GM21367 (cell line): ENCODE measurements around the gene MRPL44.

Source experiments
- ATAC-seq: cut with Tn5 transposase; IDR thresholded peaks from one replicate; pipeline ENCODE4 v1.9.1; 2021; ENCODE audit not compliant: unreplicated experiment

MRPL44 gene

DNA sequence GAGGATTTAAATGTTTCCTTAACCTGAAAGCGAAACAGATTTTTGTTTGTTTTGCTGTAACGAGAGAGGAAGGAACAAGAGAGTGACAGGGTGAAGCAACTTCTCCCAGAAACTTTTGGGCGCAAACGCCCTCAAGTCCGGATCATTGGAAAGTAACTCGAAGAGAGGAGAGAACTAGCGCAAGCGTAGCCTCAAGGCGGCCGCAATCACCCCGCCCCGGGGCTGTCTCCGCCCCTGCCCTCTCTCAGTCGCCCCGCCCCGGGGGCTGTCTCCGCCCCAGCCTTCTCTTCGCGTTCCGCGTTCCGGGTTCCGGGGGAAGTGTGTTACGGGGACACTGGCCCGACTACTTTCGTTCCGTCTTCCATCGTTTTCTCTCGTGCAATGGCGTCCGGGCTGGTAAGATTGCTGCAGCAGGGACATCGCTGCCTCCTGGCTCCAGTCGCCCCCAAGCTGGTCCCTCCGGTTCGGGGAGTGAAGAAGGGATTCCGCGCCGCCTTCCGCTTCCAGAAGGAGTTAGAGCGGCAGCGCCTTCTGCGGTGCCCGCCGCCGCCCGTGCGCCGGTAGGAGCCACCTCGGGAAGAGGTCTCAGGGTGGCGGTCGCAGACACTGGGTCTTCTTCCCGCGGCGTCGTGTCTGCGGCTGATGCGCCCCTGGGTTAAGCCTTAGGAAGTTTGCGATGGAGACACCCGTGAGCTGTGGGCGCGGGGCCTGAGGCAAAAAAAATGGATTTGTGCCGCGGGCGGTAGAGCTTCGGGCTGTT is at the start of gene MRPL44:
MRPL44 (plus strand) TSS at position 372 of the 760 bp plus-strand sequence; CDS start at position 382, 10 bp downstream.
- peak; percentile 83 for ATAC-seq

DNA sequence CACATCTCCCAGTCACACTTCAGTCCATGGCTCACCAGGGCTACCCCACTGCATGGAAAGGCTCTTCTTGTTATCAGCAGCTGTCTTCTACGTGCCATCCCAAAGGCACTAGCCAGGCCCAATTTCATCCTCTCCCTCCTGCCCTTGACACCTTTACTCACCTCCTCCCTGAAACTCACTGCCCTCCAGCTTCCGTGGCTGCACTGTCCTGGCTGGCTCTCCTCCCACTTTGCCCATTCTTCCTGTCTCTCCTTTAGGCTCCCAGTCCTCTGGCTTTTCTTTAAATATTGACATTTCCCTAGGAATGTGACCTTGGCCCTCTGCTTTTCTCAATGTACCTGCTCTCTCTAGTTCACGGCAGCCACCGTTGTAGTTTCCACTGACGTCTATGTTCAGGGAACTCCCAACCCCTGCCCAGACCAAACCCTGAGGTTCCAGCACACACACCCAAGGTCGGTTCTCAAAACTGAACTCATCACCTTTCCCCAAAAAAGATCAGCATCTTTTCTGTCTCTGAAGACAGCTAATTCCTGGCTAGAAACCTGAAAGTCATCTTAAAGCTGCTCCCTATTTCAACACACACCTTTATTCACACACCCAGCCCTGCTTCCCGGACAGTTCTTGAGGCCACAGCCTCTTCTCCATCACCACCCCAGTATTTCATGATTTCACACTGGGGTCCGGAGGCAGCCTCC is 48.8 kb upstream of the MRPL44 start:
- ATAC-seq, result no peak

DNA sequence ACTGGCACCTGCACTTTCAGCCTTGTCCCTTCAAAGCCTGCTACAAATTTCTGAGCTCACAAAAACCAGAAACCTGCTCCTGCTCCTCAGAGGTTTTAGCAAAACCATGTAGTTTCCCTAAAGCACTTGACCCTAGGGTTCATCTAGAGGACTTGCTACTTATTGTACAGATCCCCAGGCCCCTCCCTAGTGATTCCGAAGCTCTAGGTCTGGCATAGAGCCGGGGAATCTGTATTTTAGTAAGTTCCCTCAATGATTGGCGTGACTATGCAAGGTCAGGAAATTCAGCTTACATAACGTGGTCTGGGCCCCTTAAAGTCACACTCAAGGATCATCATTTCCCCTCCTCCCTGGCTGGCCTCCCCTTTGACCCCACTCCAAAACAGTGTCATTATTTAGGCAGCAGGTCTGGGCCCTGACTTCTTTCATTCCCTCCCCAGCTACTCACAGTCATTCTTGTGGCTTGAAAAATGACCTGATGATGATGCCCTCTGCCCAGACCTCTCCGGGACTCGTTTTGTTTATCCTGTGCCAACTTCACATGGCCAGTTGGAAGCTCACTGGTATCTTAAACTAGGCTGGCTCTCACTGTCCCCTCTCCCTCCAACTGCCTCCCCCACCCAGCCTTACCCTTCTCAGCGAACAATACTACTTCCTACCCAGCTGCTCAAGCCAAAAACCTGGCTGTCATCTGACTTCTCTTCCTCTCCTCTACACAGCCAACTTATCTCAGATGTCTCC is 48.1 kb upstream of the MRPL44 start:
- ATAC-seq, result no peak

DNA sequence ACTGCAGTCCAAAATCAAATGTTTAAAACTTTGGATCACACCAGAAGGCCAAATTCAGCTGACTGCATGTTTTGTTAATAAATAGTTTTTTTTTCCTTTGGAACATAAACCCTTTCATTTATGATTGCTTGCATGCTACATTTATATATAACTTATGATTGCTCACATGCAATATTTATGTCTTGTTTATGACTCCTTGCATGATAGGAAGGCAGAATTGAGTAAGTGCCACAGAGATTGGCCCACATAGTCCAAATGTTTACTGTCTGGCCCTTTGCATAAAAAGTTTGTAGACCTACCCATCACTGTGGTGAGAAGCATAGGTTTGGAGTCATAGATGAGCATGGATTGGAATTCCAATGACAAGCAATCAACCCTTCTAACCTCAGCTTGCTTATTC is 42.9 kb upstream of the MRPL44 start:
- no peak for ATAC-seq

DNA sequence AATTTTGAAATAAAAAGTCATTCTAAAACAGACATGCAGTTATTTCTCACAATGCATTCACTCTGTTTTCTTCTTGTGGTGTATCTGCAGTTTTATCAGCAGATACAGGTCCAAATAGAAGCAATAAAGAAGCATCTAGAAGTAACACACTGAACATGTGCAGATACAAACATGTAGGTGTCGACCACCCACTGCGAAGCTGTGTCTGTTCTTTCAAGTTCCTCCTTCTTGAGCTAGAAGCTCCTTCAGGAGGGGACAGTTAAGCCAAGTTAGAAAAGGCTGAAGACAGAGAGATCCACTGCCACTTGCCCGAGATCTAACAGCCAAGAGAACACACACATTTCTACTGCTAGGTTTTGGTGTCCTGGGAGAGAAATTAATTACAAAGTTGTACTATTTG is 42.2 kb upstream of the MRPL44 start:
- ATAC-seq, result no peak

DNA sequence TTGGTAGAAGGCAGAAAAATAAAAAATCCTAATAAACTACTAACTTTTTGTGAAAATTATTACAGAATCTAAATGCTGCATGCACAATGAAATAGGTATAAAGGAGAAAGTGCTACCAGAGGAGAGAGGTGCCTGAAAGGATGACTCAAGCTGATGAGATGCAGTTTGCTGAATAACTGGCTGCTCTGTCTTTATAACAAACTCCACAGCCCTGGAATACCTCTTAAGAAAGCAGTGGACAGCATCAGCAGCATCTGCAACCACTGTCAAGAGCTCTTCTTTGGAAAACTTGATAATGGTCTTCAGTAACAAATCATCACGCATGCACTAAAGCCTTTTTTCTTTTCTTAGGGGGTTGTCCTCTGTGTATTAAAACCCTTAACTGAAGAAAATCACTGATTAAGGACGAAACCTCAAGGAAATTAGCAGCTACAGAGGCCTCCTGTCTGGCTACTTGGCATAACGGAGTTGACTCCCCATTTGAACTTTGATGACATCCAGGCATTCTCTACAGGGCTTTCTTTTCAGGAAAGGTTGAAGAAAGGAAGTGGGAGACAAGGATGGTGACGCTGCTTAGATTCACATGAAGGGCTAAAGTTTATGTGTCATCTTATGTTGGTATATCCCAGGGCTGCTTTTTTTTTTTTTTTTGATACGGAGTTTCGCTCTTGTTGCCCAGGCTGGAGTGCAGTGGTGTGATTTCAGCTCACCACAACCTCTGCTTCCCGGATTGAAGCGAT is 40.9 kb upstream of the MRPL44 start:
- ATAC-seq, result no peak

DNA sequence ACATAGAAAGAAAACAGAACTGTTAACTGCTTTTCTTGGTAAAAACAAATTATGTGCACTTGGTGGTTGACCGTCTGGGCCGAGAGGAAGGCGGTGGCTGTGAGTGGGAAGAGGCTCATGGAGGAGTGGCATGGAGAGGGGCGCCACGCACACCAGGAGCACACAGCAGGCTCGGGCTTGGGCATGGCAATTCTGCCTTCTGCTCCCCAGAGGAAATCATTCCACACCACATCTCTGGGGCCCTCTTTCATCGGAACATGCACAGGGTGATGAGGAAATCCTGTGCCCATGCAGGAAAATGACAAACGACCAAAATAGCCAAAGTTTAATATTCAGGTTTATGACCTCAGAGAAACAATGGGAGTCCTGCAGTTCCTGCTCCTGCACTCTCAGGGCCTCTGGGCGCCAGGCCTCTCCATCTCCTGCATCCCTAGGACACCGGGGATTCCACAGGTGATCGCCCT is 38.6 kb upstream of the MRPL44 start:
- no peak for ATAC-seq

DNA sequence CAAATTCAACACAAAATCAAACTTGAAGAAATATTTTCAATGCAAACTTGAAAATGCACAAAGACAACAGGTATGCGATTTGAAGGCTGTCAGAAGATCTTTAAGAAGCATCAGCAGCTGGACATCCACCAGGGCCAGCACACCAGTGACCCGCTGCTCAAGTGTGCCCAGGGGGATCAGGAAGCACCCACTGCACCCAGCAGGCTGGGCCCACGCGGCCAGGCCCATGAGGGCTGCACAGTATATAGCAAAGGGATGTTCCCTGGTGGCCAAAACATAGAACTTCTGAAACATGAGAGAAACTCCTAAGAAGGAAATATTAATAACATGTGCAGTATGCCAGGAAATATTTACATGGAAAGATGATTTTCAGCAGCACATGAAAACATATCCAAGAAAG is 37.2 kb upstream of the MRPL44 start:
- ATAC-seq, result no peak

DNA sequence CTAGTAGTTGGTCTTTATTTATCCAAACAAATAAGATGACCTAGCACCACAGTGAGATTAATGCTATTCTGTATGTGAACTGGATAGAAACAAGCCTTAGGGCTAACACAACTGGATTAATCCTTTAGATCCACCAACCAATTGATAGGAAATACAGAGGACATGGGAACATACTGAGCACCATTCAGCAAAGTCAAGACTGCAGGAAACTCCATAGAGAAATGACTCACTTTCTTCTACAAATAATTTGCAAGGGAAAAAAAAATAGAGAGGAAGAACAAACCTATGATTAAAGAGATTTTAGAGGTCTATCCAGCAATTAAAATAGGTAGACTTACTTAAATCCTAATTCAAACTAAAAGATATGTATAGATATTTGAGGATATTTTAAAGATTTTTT is 36.1 kb upstream of the MRPL44 start:
- ATAC-seq, result no peak

DNA sequence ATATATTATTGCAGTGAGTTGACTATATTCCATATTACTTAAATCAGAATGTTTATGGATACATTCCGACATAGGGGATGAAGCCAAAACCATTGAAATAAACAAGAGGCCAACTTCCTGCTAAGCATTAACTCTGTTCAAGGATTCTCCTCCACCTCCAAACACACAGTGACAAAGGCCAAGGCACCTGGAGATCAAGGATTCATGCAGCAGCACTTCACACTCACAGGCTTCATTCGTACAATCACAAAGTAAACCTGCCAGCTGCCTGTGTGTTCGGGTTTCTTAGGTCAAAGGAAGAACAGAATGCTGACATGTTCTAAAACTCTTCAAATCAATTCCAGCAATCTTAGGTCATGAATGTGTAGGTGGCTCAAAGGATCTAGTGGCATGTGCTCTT is 35.0 kb upstream of the MRPL44 start:
- no peak for ATAC-seq

DNA sequence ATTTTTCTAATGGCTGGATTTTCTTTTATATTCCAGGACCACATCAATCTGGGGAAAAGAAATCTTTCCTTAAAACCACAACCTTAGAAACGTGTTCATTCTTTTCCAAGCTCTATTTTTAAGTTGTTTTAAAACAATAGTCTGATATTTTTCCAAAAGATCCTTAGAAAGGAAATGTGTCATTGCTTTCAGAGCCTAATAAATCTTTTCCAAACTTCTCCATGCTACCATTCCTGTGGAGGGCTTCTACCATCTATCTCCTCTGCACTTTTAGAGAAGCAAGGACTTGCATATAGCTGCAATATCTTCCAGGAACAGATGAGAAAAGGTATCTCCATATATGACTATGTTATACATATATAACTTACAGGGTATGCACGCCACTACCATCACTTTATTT is 33.3 kb upstream of the MRPL44 start:
- ATAC-seq, result no peak

DNA sequence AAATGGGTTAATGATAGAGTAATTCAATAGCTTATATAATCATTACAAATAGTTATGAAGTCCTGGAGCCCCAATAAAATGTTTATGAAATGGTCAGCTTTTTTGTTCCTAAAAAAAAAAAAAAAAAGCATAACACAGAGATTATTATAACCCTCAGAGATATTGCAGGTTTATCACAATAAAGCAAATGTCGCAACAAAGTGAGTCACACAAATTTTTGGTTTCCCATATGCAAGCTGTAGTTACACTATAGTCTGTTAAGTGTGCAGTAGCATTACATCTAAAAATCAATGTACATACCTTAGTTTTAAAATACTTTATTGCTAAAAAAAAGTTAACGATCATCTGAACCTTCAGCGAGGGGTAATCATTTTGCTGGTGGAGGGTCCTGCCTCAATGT is 32.2 kb upstream of the MRPL44 start:
- no peak for ATAC-seq

DNA sequence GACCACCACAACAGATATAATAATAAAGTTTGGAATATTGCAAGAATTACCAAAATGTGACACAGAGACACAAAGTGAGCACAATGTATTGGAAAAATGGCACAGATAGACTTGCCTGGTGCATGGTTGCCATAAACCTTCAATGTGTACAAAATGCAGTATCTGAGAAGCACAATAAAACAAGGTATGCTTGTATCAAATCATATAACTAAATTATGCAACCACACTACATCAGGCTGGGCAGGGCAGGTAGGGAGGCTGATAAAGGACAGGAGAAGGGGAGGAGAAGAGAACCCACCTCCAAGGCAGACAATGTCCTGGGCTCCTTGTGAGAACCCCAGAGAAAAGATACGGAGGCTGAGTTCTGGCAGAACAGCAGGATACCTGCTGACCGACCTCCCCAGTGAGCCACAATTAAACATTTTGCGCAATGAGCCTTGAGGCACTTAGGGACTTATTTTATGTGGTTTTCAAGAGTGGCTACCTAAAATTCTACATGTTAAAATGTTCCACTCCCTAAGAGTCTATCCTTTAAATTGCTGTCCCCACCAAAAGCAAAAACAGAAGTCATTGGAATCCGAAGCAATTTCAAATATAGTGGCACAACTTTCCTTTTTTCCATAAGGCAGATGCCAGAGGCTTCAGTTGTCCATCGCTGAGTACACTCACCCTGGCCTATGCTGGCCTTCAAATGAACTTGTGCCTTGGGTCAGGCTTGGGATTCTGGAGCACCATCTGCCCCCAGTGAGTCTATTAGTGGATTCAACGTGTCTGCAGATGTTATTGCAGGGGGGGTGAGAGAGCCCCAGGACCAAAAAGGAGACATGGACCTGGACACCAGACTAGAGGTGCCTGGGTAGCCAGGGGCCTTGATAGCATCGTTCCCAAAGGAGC is 28.9 kb upstream of the MRPL44 start:
- ATAC-seq, result no peak

DNA sequence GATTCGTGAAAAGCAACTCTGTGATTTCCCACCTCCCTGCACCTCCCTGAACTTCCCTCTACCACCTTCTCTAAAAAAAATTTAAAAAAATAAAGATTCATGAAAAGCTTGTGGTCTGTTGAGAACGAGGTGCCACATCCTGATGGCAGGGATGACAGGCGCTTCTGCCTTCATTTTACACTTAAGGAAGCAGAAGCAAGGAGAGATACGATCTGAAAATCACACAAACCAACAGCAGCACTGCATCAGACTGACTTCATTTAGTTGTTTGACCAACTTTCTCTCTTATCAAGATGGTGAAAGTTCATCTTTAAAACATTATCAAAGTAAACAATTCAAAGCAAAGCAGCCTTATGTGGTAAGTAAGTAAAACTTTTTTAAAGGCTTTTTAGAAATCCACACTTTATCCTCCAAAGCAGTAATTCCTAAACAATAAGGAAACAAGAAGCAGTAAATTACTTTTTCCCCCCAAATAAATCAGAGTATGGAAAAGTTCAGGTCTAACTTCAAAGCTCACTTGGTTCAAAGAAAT is 27.6 kb upstream of the MRPL44 start:
- peak; percentile 46 for ATAC-seq

DNA sequence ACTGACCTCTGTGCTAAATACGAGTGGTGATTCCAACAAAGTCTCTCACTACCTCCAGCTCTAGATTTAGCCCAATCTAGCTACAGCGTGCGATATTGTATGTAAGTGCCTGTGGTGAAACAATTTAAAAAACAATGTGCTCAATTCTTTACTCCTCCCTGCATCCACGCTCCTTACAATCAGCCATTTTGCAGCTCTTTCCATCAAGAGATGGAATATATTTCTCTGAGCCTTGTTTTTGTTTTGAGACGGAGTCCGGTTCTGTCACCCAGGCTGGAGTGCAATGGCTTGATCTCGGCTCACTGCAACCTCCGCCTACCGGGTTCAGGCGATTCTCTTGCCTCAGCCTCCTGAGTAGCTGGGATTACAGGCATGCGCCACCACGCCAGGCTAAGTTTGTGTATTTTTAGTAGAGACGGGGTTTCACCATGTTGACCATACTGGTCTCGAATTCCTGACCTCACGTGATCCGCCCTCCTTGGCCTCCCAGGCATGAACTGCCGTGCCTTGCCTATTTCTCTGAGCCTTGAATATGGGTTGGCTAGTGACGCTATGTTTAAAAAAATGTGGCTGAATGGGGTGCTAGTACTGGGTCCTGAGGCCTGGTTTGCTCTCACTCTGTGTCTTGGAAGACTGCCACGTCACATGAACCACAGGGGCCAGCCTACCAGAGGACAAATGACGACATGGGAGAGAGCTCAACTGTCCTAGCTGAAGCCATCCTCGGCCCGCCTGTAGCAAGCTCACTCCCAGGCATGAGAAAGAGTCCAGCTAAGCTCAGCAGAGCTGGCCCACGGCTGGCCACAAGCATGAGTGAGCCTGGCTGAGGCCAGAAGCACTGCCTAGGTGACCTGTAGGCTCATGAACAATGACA is 26.9 kb upstream of the MRPL44 start:
- ATAC-seq, result no peak

DNA sequence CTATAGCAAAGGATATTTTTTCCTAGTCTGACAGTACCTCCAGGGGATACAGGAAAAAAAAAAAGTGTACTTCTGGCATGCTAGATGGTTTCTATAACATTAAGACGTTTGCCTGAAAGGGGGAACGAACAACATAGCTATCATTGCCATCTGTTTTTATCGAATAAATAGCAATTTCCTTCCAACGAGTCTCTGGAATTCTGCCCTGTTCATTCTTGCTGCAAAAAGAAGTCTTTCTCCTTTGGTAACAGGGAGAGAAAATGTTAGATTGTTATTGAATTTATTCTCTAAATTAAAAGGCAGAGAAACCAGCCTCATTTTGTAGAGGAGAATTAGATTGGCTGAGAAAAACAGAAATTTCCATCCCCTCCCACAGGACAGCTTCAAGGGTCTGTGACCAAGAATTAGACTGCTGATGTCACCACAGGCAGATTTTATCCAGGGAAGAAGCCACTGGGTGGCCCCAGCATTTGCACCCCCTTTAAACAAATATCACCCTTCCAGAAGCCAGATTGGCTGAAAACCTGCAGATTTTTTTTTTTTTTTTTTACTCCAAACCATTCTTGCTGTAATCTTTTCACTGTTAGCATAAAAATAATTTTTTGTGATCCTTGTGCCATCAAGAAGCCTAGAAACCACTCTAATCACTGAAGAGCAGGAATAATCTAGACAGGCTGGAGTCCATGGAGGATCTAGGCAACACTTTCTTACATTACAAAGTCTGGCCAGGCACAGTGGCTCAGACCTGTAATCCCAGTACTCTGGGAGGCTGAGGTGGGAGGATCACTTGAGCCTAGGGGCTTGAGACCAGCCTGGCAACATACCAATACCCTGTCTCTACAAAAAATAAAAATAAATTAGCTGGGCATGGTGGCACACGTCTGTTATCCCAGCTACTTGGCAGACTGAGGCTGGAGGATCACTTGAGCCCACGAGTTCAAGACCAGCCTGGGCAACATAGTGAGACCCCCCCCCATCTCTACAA is 24.2 kb upstream of the MRPL44 start:
- ATAC-seq, result no peak

DNA sequence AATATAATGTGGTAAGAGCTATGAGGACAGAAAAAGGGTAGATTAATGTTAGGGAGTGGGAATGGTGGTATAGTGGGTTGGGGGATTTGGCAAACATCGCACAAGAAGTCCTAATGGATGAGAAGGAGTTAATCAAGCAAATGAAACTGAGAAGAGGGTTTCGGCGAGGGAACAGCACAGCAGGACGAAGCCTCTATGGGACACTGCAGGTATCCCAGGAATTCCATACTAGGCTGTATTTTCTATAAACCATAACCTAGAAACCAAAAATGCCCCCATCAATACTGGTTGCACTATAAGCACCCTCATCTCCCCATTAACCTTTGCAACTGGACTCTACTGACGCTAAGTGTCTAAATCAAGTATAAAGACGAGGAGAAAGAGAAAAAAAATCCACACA is 22.4 kb upstream of the MRPL44 start:
- no peak for ATAC-seq
